ENCODE measurements around the gene ZNF514.
"Not testable (repeated sequence)": the region's sequence is repeated elsewhere in the genome, so short reads cannot be mapped to it uniquely, and the experiment has no call there.

ZNF514 gene

DNA sequence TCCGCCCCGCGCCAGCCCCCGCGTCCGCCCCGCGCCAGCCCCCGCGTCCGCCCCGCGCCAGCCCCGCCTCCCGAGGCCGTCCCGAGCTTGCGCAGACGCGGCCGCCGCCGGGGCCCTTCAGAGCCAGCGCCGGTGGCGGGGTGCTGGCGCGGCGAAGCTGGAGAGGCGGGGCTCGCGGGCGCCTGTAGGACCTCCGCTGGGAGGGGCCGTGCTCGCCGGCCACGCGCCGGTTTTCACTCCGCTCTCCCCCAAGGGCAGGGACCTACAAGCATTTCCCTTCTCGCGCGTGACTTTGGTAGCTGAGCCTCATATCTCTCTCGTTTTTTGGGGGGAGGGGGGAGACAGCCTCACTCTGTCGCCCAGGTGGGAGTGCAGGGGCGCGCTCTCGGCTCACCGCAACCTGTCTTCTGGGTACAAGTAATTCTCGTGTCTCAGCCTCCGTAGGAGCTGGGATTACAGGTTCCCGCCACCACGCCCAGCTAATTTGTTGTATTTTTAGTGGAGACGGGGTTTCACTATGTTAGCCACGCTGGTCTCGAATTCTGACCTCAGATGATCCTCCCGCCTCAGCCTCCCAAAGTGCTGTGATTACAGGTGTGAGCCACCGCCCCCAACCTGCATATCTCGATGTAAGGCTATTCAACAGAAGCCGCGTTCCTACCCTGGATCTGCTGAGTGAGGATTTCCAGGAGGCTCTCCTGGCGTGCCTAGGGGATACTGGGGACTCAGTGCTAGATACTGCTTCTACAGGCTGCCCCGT, at the start of gene ZNF514:
Gene ZNF514 (minus strand): TSS at position 159 of the 760 bp plus-strand sequence. CDS start 6,595 bp downstream, outside the sequence.
- H3K4me1 Mint-ChIP-seq, result peaks cover 23% of the 10 kb centered on the region
- ATAC-seq, result peak; percentile 85
- H3K36me3 Mint-ChIP-seq (ENCODE audit: low read depth), result peaks cover 26% of the 10 kb centered on the region
- DNase-seq, result peak; percentile 80
- peak within 1 kb of the TSS; percentile 81 for H3K4me3 Mint-ChIP-seq
- no peaks in the 10 kb centered on the region for H3K27me3 Mint-ChIP-seq
- H3K27ac Mint-ChIP-seq, result peak within 1 kb of the TSS; percentile 70
- peaks cover 14% of the 10 kb centered on the region for H3K9me3 Mint-ChIP-seq

DNA sequence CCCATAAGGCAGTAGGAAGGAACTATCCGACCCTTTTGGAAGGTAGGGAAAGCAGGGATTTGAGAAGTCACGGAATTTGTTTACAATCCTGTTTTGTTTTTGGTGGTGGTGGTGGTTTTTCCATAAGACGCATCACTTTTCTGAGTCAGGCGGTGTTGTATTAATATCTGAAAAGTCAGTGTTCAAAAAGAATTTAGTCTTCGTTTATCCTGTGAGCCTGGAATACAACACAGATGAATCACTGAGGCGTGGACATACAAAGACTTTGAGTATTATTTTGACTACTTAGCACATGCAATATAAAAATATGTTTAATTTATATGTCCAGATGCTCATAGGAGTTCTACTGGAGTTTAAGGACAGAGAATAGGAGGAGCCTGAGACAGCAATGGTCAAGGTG, 48.5 kb upstream of the ZNF514 start:
- Mint-ChIP-seq H3K36me3 (ENCODE audit: low read depth) (peaks cover 47% of the 10 kb centered on the region), H3K9me3 (peaks cover 49% of the 10 kb centered on the region), H3K27me3 (no peaks in the 10 kb centered on the region), H3K27ac (peak overlapping the region; percentile 72), H3K4me1 (peaks cover 17% of the 10 kb centered on the region), H3K4me3 (peak overlapping the region; percentile 88)
- no peak for ATAC-seq
- no peak for DNase-seq

DNA sequence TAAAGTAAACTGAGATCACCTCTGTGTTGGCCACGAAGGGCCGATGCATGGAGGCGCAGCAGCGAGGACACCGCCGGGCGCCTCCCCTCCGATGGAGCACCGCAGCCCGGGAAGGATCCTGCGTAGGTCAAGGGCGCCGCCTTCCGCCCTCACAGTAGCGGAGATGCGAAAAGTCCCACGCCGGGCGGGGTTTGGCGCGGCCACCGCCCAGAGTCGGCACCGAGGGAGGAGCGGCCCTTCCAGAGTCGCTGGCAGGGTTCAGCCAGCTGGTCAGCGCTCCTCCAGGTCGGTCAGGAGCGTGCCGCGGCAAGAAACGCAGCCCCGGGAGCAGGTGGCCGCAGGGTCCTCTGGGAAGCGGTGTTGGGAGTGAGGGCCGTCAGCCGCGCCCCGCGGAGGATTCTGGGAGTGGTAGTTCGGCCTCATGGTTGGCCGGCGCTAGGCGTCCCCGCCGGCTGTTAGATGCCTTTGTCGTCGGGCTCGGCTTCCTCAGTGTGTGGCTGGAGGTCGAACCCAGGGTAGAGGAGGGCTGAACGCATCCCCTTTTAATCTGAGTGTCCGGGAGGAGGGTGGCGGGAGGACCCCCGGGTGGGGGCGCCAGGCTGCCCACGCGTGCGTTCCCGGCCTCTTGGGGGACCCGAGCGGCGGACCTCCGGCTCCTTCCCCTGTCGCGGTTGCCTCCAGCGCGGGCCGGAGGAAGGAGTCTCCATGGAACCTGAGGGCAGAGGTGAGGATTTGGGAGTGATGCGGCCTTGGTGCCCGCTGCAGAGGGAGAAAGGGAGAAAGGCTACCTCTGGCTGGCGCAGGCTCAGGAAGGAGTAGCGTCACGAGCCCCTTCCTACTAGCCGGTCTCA, 47.7 kb upstream of the ZNF514 start, which contains the start of gene ZNF892:
Gene ZNF892 (plus strand): TSS at position 411 of the 851 bp plus-strand sequence. CDS start 295 bp downstream, at position 706.
- Mint-ChIP-seq H3K4me3 (peak within 1 kb of the TSS; percentile 88), H3K4me1 (peaks cover 17% of the 10 kb centered on the region), H3K36me3 (ENCODE audit: low read depth) (peaks cover 39% of the 10 kb centered on the region), H3K27me3 (no peaks in the 10 kb centered on the region), H3K9me3 (peaks cover 42% of the 10 kb centered on the region), H3K27ac (peak within 1 kb of the TSS; percentile 72)
- DNase-seq, result peak; percentile 84
- ATAC-seq, result peak; percentile 94

DNA sequence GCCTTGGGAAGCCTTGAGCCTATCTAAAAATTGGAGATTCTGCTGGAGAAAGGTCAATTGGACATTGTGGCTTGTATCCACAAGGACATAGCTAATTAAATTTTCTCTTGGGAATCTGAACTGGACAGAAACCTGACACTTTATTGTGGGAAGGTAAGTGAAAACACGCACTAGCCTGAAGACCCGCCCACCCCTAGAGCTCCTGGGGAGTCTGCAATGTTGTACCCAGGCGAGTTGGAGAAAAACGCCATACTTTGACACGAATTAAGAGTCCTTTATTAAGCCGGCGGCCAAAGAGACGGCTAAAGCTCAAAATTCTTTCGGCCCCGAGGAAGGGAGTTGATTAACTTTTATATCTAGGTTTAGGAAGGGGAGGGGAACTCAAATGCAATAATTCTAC, 46.4 kb upstream of the ZNF514 start:
- no peak for DNase-seq
- H3K9me3 Mint-ChIP-seq, result peaks cover 32% of the 10 kb centered on the region
- peaks cover 27% of the 10 kb centered on the region for H3K36me3 Mint-ChIP-seq (ENCODE audit: low read depth)
- no peak overlapping the region for H3K27ac Mint-ChIP-seq
- peaks cover 17% of the 10 kb centered on the region for H3K4me1 Mint-ChIP-seq
- ATAC-seq, result no peak
- peak overlapping the region; percentile 88 for H3K4me3 Mint-ChIP-seq
- no peaks in the 10 kb centered on the region for H3K27me3 Mint-ChIP-seq

DNA sequence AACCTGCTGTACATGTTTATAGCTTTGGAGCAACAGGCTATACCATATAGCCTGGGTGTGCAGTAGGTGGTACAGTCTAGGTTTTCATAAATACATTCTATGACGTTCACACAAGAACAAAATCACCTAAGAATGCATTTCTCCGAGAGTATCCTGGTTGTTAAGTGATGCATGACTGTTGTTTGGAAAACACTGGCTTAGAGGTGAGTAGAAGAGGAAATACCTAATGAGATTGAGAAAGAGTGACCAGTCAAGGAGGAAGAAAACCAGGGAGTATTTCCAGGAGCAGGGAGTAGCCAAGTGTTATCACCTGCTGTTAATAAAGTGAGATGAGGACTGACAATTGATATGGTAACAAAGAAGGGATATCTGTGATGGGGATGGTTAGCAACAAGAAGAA, 44.7 kb upstream of the ZNF514 start:
- Mint-ChIP-seq H3K27me3 (no peaks in the 10 kb centered on the region), H3K4me1 (peaks cover 16% of the 10 kb centered on the region), H3K9me3 (peaks cover 20% of the 10 kb centered on the region), H3K4me3 (no peak overlapping the region), H3K27ac (no peak overlapping the region), H3K36me3 (ENCODE audit: low read depth) (peaks cover 15% of the 10 kb centered on the region)
- no peak for ATAC-seq
- DNase-seq, result no peak

DNA sequence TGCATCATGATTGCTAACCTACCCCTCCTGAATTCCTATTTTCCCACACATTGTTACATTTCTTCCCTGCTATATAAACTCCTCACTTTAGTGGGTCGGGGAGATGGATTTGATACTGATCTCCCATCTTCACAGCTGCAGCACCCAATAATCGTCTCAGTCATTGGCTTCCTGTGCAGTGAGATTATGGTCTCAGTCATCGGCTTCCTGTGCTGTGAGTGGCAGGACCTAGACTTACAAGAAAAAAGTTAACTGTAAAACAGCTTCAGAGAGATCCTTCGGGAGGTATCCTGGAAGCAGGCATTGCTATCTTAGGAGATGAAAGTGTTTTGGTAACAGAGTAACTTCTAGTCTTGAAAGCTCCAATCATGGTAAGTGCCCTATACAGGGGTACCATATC, 44.3 kb upstream of the ZNF514 start:
- H3K4me1 Mint-ChIP-seq, result peaks cover 16% of the 10 kb centered on the region

DNA sequence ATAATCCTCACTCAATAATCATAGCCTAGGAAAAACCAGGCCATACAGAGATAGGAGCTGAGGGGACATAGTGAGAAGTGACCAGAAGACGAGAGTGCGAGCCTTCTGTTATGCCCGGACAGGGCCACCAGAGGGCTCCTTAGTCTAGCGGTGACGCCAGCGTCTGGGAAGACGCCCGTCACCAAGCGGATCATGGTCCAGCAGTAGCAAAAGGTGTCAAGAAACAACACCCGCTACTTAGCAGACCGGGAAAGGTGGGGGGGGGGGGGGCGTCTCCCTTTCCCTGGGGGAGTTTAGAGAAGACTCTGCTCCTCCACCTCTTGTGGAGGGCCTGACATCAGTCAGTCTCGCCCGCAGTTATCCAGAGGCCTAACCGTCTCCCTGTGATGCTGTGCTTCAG, 33.3 kb upstream of the ZNF514 start:
- not testable (repeated sequence) for ATAC-seq; H3K4me1 Mint-ChIP-seq; H3K4me3 Mint-ChIP-seq; H3K27ac Mint-ChIP-seq; H3K9me3 Mint-ChIP-seq; H3K36me3 Mint-ChIP-seq (ENCODE audit: low read depth)
- DNase-seq, result peak; percentile 57
- H3K27me3 Mint-ChIP-seq, result peaks cover 13% of the 10 kb centered on the region

More for the DNA sequence above, 44.3 kb upstream of the ZNF514 start:
- Mint-ChIP-seq H3K27me3 (no peaks in the 10 kb centered on the region), H3K9me3 (peaks cover 15% of the 10 kb centered on the region), H3K36me3 (ENCODE audit: low read depth) (peaks cover 10% of the 10 kb centered on the region), H3K4me3 (no peak overlapping the region), H3K27ac (no peak overlapping the region)
- DNase-seq, result no peak
- no peak for ATAC-seq

DNA sequence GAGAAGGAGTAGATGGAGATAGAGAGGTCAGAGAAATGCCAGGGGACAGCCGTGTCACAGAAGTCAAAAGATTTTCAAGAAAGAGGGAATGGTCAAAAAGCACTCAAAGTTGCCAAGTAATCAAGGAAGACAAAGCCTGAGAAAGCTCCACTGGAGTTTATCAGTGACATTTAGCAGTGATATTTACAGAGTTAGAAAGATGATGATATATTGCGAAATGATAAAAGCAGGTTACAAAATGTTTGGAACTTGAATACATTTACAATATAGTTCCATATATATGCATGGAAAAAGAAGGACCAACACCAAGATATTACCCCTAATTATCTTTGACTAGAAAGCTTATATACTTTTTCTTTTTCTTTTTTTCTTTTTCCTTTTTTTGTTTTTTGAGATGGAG, 26.3 kb upstream of the ZNF514 start:
- H3K36me3 Mint-ChIP-seq (ENCODE audit: low read depth), result peaks cover 31% of the 10 kb centered on the region
- no peak for ATAC-seq
- no peak for DNase-seq
- peaks cover 6% of the 10 kb centered on the region for H3K27me3 Mint-ChIP-seq
- H3K27ac Mint-ChIP-seq, result no peak overlapping the region
- no peak overlapping the region for H3K4me3 Mint-ChIP-seq
- H3K9me3 Mint-ChIP-seq, result peaks cover 24% of the 10 kb centered on the region
- H3K4me1 Mint-ChIP-seq, result no peaks in the 10 kb centered on the region

DNA sequence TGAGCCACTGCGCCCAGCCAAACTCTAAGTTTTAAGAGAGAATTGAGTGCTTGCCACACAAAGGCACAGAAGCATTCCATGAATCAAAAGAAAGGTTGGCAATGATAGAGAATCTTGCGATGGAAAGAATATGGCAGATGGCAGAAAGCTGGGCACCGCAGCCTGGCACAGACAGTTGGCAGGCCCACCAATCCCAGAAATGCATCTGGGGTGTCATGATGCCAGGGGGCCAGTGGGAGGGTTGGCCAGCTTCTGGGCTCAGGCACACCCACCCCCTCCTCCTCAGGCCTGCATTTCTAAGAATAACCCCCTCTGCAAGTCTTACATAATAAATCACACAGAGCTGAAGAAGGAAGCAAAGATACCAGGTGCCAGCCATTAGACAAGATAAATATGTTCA, 25.5 kb upstream of the ZNF514 start:
- no peak for DNase-seq
- peaks cover 38% of the 10 kb centered on the region for H3K36me3 Mint-ChIP-seq (ENCODE audit: low read depth)
- H3K27me3 Mint-ChIP-seq, result peaks cover 4% of the 10 kb centered on the region
- H3K9me3 Mint-ChIP-seq, result peaks cover 28% of the 10 kb centered on the region
- no peak for ATAC-seq
- H3K27ac Mint-ChIP-seq, result no peak overlapping the region
- H3K4me1 Mint-ChIP-seq, result no peaks in the 10 kb centered on the region
- no peak overlapping the region for H3K4me3 Mint-ChIP-seq

DNA sequence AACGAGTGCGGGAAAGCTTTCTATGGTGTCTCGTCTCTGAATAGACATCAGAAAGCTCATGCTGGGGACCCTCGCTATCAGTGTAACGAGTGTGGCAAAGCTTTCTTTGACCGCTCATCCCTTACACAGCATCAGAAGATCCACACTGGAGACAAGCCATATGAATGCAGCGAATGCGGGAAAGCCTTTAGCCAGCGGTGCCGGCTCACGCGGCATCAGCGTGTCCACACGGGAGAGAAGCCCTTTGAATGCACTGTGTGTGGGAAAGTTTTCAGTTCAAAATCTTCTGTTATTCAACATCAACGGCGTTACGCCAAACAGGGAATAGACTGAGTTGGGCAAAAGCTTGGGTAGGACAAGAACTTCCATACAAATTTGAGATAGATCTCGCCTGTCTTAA, 22.1 kb upstream of the ZNF514 start:
- H3K27ac Mint-ChIP-seq, result no peak overlapping the region
- H3K4me3 Mint-ChIP-seq, result no peak overlapping the region
- peaks cover 69% of the 10 kb centered on the region for H3K36me3 Mint-ChIP-seq (ENCODE audit: low read depth)
- no peaks in the 10 kb centered on the region for H3K27me3 Mint-ChIP-seq
- H3K4me1 Mint-ChIP-seq, result no peaks in the 10 kb centered on the region
- DNase-seq (no peak), ATAC-seq (no peak)
- peaks cover 42% of the 10 kb centered on the region for H3K9me3 Mint-ChIP-seq

DNA sequence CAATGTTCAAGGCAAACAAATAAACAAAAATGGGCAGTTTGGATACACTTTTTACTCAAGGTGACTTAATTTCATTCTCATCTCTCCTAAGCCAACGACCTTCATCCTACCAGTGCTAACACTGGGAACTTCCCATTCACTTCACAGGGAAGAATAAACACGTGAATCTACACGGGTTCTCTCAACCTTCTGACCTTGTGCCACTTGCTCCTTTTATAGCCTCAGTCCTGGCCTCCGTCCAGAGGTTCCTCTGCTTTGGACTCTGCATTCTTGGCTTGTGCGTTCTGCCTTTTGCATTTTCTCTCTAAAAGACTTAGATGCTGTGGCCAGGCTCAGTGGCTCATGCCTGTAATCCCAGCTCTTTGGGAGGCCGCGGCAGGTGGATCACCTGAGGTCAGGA, 19.8 kb upstream of the ZNF514 start:
- H3K36me3 Mint-ChIP-seq (ENCODE audit: low read depth), result peaks cover 73% of the 10 kb centered on the region
- H3K4me1 Mint-ChIP-seq, result no peaks in the 10 kb centered on the region
- H3K27ac Mint-ChIP-seq, result no peak overlapping the region
- no peak overlapping the region for H3K4me3 Mint-ChIP-seq
- no peaks in the 10 kb centered on the region for H3K27me3 Mint-ChIP-seq
- DNase-seq (no peak), ATAC-seq (no peak)
- H3K9me3 Mint-ChIP-seq, result peaks cover 33% of the 10 kb centered on the region

DNA sequence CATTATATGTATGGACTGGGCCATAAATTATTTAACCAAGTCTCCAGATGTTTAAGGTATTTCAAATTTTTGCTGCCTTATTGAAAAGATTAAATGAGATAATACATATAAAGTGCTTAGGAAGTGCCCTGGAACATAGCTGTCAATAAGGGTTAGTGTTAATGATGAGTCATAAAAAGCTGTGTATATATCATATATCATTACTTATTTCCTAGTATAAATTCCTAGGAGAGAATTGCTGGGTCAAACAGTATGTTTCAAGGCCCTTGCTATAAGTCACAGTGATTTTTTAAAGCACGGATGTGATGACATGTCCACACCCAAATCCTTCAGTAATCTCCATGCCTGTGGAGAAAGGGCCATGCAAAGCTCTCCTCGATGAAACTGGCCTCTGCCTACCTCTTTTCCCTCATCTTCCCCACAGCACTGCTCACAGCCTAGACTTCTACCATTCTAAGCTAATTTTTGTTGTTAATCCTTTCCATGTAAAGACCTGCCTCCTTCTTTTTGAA, 14.4 kb upstream of the ZNF514 start:
- ATAC-seq (no peak), DNase-seq (no peak)
- Mint-ChIP-seq H3K27me3 (no peaks in the 10 kb centered on the region), H3K27ac (no peak overlapping the region), H3K4me3 (no peak overlapping the region), H3K4me1 (peaks cover 3% of the 10 kb centered on the region), H3K36me3 (ENCODE audit: low read depth) (peaks cover 36% of the 10 kb centered on the region), H3K9me3 (peaks cover 10% of the 10 kb centered on the region)

DNA sequence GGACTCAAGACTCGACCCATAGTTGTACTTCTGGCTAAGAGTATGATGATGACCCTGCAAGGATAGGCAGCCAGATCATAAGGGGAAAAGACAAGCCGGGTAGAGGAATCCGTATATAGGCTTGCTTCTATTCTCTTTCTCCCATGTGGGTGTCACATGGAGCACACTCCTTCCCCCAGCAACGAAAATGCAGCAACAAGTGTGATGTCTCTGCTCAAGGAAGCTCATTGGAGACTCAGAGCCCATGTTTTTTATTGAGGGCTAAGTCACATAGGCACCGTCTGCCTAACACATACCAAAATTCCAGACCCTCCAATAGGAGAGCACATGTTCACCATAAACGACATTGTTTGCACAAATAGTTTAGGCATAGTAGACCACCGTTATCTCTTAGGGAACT, 12.3 kb upstream of the ZNF514 start:
- no peak overlapping the region for H3K27ac Mint-ChIP-seq
- no peak for DNase-seq
- no peaks in the 10 kb centered on the region for H3K27me3 Mint-ChIP-seq
- H3K36me3 Mint-ChIP-seq (ENCODE audit: low read depth), result peaks cover 23% of the 10 kb centered on the region
- no peak overlapping the region for H3K4me3 Mint-ChIP-seq
- peaks cover 4% of the 10 kb centered on the region for H3K9me3 Mint-ChIP-seq
- peaks cover 7% of the 10 kb centered on the region for H3K4me1 Mint-ChIP-seq
- ATAC-seq, result no peak

DNA sequence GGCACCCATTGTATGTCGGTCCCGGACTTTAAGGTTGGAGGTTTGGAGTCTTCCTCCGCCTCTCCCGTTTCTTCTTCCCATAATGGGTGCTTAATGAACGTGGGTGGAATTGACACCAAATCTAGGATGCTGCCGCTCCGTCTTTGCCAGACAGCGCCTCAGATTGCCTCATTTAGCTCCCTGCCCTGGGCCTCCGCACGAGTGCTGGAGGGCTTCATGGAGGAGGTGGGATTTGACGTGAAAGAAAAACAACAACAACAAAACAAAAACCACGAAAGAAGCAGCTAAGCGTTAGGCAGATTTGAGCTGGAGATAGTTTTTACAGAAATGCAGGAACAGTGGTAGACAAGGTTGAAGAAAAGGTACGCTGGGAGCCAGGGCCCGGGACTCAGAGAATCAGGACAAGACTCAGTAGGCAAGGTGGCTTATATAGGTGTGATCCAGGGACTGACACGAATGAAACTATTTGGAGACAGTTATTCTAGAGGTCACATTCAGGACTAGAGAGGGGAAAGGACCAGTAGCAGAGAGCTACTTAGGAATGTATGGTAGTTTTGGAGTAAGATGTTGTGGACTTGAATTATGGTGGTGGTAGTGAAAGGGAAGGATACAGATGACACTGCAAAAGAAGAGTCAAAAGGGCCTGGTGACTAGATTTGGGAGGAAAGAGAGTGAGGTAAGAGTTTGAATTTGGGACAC, 6.6 kb upstream of the ZNF514 start:
- Mint-ChIP-seq H3K27ac (peak overlapping the region; percentile 97), H3K4me1 (peaks cover 36% of the 10 kb centered on the region), H3K36me3 (ENCODE audit: low read depth) (peaks cover 20% of the 10 kb centered on the region), H3K27me3 (no peaks in the 10 kb centered on the region), H3K4me3 (peak overlapping the region; percentile 97), H3K9me3 (peaks cover 9% of the 10 kb centered on the region)
- DNase-seq (no peak), ATAC-seq (peak; percentile 8)
